Stimulated activated CD4-positive, alpha-beta T cell treated with anti-CD3 and anti-CD28 coated beads, Interleukin-1b, Interleukin-23, amount 100 ng/mL, for 48 hours (primary cell): ENCODE results near the gene ZNRD2.
"Not testable (repeated sequence)": the region's sequence is repeated elsewhere in the genome, so short reads cannot be mapped to it uniquely, and the experiment has no call there.

ENCODE experiments used
- DNase-seq: peaks from one replicate; pipeline ENCODE4 v3.0.0-alpha.2; 2020

ZNRD2 gene

DNA sequence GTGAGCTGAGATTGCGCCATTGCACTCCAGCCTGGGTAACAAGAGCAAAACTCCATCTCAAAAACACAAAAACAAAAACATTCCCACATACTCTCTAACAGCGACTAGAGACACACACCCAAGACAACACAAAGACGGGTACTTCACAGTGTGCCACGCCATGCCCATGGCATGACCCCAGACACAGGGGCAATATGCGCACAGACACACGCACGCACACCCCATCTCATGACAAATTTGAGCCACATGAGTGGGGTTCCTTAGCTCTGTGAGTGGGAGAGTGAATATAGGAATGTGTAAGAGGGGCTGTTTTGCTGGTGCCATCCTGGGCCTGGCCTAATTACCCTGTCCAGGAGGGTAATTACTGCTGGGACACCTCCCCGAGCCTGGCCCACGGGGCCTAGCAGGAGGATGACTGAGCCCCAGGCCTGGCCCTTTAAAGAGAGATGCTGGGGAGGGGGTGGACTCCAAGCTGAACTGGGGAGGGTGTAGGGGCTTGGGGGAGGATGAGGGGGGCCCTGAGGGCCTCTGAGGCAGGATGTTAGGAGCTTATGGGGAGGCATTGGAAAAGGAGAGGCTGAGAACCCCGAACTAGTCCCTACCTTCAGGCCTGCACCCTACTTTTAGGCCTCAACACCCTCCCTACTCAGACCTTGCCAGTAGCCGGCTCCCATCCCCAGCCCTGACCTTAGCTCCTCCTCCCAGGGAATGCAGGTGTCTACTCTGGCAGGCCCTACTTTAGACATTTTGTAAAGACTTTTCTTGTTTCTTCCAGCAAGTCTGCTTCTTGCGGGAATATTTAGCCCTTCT is 13.6 kb upstream of the ZNRD2 start:
- no peak for DNase-seq

DNA sequence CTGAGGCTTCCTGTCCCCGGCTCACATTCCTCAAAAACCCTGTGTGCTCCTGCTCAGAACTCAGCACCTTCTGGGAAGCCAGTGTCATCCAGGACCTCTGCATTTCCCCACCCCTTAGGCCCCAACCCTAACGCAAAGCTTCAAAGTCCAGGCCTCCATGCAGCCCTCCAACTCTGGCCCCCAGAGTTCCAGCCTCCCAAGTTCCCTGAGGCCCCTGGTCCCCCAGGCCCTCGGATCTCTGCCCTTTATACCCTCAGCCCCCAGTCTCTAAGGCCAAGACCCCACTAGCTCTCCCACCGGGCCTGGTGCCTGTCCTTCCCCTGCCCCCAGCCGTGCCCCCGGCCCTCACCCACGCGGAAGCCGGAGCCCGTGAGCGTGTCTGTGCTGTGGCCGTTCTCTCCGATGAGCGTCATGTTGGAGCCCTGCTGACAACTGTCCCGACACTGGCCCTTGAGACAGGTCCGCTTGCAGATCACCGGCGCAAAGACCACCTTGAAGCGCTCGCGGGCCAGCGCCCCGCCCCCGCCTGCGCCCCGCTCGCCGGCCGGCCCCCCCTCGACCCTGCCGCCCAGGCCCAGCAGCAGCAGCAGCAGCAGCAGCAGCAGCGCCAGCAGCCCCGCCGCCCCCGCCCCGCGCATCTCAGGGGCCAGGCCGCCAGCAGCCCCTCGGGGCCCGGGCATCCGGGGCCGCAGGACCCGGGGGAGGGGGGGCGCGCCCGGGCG is 12.8 kb upstream of the ZNRD2 start:
- DNase-seq = no peak

DNA sequence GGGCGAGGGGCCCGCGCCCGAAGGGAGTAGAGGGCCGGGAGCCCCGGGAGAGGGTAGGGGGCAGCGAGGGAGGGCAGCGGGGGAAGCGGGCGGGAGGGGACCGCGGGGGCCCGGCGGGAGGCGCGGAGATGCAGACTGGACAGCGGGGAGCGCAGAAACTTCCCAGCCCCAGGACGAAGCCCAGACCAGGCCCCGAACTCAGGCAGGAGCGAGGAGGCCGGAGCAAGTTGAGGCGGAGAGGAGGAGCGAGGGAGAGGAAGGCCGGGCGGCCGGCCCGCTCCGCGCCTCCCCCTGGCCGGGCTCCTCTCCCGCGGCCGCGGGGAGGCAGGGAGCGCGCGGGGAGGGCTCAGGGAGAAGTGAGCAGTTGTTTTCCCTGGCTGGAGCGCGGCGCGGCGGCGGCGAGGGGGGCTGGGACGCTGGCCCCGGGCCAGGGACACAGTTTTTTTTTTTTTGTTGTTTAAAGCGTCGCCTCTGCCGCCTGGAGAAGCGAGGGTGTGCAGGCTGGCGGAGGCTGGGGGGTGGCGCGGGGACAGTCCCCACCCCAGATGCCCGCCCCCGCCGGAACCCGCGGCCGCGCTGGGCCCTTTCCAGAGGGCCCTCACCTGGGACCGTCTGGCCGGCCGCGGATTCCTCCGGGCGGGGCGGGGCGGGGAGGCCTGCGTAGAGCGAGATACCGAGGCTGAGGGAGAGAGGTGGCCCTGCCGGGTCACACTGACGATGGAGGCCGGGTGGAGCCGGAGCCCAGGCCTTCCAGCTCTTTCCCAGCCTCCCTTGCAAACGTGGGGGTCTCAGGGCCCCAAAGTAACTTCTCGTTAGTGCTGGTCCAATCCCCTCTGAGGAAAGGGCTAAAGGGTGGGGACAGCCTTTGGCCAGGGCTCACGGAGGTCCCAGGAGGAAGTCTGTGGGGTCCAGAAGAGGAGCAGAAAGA is 12.0 kb upstream of the ZNRD2 start, which contains the start of gene LTBP3:
Gene LTBP3 (minus strand): TSS at position 358 of the 928 bp plus-strand sequence. CDS start 400 bp downstream, outside the sequence.
- no peak for DNase-seq

DNA sequence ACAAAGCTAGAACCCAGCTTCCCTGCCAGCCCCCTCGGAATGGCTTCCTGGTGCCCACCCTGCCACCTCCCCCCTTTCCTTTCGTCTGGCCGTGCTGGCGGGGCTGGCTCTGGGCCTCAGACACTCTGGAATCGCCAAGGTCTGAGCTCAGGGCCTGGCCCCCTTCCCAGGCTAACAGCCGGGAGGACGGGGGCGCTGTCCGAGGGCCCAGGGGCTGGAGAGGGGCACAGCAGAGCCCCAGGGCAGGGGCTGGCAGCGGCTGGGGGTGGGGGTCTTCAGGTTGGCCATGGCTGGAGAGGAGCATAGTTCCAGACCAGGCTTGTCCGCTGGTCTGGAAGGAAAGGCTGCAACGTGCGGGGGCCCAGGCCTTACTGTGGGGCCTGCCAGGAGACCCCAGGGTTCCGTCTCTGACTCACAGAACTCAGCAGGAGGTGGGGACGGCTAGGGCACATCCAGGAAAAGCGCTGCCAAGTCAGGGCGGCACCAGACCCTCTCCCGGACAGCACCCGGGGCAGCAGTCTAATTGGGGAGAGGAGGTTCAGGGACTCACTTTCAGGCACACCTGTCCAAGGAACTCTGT is 11.3 kb upstream of the ZNRD2 start:
- DNase-seq = no peak

DNA sequence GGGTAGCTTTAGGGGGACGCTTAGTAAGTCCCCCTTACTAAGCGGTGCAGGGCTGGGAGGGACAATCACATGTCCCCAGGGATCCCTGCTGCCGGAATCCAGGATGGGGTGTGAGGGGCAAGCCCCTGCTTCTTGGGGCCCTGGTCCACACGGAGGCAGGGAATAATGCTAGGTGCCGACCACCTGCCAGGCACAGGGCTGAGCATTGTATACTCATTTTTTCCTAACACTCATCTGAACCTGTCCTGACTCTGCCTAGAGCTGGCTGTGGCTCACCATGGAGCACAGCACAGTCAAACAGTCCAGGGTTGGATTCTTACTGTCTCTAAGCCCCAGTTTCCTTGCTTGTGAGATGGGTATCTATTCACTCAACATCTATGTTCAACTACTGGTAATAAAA is 10.7 kb upstream of the ZNRD2 start:
- DNase-seq = peak; percentile 57

DNA sequence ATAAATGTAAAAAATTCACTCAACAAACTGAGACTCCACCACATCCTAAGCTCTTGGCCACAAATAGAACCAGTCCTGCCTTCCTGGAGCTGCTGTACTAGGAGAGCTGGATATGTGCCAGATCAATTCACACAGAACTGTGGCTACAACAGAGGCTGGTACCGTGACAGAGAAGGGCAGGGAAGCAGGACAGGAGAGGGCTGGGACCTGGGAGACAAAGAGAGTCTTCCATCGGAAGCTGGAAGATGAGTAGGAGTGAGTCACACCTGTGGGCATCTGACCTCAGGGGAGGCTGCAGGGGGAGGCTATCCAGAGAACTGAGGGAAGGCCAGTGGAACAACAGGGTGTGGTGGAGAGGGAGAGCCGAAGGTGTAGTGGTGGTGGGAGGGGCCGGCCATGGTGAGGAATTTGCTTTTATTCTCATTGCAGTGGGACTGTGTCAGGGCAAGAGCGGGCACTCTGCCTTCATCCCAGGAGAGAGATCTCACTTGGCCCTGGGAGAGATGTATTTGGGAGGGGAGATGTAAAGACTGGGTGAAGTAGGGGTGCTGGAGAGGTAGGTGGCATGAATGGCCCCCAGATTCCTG is 10.2 kb upstream of the ZNRD2 start:
- DNase-seq = no peak

DNA sequence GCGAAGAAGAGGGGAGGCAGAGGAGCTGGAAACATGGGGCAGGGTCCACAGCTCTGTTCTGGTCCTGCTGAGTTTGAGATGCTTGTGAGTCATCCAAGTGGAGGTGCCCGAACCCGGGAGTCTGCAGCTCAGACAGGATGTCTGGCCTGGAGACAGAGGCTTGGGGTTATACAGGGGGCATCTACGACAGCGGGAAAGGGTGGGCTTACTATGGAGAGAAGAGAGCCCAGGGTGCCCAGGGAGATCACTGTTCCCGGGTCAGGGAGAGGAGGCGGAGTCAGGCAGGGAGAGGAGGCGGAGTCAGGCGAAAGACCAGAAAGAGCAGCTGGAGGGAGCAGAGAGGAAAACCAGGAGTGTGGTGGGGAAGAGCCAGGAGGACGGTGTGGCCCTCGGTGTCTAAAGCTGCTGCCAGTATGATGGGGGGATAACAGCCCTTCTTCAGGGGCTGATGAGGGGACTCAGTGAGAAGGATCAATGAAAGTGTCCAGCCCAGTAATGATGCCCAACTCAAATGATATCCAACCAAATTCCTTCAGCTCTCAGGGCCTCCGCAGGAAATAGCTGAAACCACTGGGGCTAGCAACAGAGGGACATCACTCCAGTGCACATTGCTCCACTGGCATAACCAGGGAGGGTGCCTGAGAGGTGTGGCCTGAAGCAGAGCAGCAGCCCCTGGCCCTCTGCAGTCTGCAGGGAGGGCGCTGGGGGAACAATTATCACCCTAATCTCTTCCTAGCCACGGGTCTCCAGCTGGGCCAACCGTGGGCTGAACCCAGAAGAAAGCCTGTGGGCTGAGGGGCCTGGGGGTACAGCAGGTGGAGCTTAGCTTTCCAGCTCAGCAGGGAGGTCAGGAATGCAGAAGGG is 9.5 kb upstream of the ZNRD2 start:
- no peak for DNase-seq

DNA sequence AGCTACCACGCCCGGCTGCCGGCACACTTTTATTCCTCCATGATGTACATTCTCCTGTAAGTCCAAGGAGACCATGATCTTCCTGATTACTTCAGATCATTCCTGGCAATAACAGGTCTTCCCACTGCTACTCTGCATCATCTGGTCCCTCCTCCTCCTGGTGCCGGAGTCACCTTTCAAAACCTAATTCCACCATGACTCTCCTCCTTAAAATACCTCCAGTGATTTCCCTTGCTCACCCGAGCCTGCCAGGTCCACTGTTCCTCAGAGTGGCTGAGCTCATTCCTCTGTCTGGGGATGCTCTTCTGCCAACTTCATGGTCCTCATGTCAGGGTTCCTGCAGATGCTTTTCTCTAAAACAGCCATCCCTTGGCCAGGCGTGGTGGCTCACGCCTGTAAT is 8.3 kb upstream of the ZNRD2 start:
- DNase-seq = no peak

DNA sequence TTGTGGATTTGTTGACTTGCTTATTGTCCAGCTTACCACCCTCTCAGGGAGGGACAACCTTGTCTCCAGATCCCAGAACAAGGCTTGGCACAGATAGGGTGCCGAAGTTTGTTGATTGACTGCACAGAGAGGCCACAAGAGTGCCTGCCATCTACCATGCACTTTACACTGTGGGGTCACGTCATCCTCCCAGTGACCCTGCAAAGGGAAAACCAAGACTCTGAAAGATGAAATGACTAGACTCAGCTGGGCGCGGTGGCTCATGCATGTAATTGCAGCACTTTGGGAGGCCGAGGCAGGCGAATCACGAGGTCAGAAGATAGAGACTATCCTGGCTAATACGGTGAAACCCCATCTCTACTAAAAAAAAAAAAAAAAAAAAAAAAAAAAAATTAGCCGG is 7.5 kb upstream of the ZNRD2 start:
- no peak for DNase-seq

DNA sequence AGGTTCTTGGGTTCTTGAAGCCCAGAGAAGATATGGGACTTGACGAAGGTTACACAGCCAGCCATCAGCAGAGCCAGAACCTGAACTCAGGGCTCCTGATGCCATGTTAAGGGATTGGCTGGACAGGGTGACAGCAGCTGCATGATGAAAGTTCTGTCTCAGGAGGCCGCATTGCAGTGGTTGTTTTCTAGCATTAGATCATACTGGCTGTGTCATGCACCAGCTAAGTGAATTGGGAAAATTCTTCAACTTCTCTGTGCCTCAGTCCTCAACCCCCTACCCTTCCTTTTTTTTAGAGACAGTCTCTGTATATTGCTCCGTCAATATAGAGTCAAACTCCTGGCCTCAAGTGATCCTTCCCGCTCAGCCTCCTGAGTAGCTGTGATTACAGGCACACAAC is 6.7 kb upstream of the ZNRD2 start:
- DNase-seq = no peak

DNA sequence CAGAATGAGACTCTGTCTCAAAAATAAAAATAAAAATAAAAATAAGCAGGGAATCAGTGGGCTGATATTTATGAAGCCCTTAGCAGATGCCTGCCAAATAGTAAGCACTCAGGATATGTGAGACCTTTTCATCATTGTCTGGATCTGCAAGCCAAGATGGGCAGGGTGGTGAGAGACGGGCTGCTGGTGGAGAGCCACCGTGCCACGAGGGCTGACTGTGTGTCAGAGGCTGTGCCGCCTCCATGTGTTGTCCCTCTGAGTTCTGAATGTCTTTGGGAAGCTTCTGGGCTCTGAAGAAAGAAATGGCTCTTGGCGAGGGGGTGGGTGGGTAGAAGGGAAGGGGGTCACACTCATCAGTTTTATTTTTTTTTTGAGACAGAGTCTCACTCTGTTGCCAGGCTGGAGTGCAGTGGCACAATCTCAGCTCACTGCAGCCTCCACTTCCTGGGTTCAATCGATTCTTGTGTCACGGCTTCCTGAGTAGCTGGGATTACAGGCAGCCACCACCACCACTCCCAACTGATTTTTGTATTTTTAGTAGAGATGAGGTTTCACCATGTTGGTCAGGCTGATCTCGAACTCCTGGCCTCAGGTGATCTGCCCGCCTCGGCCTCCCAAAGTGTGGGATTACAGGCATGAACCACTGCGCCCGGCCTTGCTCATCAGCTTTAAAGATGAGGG is 5.3 kb upstream of the ZNRD2 start:
- not testable (repeated sequence) for DNase-seq

DNA sequence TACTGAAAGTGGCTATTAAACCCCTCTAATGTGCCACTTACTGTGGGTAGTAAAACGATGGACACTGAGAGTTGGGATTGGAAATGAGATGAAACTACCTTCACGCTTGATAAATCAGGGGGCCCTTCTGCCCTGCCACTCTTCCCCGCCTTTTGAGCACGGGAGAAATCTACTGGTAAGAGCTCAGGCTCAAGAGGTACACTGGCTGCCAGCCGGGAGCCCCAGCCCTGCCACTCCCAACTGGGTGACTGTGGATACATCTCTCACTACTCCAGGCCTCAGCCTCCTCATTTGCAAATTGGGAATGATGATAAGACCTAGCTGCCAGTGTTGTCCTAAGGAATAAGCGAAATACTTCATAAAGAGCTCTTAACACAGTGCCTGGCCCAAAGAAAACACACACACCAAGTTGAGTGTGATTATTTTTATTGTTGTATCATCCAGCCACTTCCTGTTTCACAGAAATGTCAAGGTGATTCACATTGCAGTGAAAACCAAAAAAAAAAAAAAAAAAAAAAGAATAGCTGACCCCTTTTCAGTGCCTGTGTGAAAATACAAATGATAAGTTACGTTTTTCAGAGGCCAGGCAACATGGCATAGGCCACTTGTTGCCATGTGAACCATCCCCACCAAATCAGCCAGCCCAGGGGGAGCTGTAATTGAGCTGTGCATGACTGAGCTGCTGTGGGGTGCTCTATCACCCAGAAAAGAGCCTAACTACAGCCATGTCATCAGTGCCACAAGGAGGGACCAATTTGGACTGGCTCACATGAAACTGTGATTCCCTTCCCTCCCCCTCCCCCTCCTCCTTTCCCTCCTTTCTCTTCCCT is 4.4 kb upstream of the ZNRD2 start:
- no peak for DNase-seq

DNA sequence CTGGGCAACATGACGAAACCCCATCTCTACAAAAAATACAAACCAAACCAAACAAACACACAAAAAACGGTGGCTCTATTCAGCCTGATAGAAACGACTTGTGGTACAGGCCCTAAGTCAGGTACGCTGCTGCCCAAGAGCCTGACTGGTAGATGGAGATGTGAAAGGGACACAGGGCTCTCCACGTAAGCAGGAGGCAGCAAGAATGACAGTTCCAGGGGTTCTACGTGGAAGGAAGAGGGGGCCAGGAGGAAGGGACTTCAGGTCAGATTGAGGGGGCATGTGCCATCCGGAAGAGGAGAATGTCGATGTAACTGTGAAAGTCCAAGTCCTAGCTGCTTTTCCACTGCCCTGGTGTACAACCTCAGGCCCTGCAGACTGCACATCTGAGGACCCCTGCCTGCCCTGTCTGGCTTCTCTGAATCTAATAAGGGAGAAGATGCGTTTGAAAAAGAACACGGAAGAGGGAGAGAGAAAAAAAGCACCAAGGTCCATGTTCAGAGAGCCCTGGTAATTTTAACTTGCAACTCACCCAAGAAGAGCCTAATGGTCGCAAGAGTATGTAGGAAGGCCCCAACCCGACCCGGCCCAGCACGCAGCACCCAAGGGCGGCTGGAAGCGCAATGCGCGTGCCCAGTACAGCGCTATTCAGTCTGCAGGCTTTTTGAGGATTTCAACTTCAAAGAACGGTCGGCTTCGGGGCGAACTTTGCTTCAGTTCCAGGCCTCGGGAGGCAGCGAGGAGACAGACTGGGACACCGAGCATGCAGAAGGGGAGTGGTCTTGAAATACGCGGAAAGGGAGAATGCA is 909 bp upstream of the ZNRD2 start:
- DNase-seq = no peak

DNA sequence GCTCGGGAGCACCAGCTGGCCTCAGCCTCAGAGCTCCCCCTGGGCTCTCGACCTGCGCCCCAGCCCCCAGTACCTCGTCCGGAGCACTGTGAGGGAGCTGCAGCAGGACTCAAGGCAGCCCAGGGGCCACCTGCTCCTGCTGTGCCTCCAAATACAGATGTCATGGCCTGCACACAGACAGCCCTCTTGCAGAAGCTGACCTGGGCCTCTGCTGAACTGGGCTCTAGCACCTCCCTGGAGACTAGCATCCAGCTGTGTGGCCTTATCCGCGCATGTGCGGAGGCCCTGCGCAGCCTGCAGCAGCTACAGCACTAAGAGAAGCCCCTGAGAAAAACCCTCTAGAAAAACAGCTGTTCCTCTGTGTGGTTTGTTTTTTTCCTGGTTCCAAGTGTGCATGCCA is 1.1 kb downstream of the ZNRD2 start:
- DNase-seq = no peak

DNA sequence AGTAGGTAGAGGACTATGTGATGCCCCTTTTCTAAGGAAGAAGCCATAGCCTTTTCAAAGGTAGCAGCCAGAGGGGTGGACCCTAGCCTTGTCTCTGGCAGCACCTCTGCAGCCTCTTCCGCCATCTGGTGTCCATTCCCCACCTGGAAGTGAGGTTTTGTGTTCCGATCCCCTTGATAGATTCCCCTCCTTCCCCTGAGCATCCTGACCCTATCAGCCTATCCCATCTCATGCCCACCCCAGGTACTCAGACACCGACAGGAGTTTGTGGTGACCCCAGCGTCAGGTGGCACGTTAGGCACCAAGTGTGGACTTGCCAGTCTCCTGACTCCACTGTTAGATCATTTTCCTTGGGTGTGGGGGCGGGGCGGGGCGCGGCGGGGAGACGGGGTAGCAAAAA is 1.7 kb downstream of the ZNRD2 start:
- DNase-seq = no peak

DNA sequence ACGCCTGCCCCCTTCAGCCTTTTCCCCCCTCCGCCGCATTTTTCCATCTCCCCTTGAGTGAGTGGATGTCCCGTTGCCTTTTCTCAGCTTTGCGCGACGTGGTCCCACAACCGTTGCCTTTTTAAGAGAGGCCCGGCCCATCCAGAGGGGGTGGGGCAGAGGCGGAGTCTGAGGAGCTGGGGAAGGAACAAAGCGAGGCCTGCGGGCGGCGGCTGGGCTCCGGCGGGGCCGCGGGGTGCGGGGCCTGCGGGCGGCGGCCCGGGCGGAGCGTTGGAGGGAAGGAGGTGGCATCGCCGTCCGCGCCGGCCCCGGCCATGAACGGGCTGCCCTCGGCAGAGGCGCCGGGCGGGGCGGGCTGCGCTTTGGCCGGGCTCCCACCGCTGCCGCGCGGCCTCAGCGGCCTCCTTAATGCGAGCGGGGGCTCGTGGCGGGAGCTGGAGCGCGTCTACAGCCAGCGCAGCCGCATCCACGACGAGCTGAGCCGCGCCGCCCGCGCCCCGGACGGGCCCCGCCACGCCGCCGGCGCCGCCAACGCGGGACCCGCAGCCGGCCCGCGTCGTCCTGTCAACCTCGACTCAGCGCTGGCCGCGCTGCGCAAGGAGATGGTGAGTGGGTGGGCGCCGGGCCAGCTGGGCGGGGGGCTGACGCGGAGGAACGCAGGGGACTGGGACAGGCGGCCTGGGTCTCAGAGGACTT is 2.2 kb downstream of the ZNRD2 start, which contains the start of gene FAM89B:
Gene FAM89B (plus strand): TSS at position 183 of the 696 bp plus-strand sequence. CDS start 132 bp downstream, at position 315.
- DNase-seq = peak; percentile 87

DNA sequence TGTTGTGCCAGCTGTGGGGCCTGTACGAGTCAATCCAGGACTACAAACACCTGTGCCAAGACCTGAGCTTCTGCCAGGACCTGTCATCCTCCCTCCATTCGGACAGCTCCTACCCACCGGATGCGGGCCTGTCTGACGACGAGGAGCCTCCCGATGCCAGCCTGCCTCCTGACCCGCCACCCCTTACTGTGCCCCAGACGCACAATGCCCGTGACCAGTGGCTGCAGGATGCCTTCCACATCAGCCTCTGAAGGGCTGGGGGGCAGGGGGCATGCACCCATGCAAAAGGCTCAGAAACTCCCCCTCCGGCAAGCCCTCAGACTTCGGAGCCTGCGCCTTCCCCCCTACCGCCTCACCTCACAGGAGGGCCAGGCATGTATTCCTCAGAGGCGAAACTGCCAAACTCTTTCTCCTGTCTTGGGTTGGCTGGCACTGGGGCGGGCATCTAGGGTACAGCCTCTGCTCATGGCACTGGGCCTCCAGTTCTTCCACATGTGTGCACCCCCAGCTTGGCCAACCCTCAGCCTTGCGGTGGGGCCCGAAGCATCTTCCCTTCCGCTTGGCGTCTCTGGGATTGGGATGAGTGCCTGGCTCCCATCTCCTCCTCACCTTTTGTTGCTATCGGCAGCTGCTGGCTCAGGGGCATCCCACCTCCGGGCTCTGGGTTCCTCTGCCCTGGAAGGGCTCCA is 3.3 kb downstream of the ZNRD2 start:
- DNase-seq = no peak
